ENCODE data around the gene COL4A6.

COL4A6 gene

DNA sequence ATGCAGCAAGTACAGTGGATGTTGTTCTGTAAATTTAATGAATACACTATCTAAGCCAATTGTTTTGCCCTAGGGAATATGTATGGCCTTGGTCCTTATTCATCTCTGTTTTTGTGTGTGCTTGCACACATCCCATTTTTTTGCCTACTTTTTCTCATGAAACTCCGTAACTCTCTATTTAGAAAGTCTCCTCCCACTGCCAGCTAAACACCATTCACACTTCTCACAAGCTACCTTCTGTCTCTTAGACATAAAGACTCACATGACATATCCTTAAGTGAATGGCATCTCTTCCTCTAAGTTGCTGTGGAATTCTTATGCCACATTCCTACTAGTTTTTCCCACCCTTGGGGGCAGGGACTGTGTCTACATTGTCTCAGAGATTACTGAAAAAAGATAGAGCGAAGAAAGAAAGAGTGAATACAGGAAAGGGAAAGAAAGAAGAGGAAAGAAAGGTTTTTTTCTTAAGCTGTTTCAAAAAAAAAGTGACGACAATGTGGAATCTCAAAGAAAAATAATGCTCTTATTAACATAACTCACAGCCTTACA, 229.1 kb downstream of the COL4A6 start:
- DNase-seq = no peak

DNA sequence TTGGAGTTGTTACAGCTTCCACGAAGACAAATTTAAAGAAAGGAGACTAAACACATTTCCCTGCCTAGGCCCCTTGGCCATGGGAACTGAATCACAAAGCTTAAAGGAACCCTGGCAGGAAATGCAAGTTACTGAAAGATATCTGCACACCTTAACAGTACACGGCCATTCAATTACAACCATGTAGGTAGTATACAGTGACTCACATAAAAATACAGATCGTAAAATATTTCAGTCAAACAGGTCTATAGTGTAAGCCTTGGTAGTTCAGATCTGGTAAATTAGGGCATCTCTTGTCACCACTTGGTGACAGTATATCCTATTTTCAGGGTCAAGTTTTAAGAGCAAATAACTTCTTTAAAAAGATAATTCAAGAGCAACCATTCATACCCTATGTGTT, 234.7 kb downstream of the COL4A6 start:
- no peak for DNase-seq

DNA sequence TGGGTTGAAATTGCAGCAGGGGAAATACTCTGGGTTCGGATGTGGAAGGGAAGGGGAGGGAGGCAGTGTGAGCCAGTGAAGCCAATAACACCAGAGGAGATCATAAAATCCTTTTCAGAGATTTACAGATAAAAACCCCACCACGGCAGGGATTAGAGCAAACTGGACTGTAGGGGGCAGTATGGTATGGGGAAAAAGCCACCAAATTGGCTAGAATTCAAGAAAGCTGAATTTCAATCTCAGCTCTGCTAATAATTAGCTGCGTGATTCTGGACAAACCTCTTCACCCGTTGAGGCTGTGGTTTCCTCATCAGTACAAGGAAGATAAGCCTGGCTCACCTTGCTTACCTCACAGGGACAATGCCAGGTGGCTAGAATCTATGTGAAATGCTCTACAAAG, 238.5 kb downstream of the COL4A6 start:
- DNase-seq = no peak

DNA sequence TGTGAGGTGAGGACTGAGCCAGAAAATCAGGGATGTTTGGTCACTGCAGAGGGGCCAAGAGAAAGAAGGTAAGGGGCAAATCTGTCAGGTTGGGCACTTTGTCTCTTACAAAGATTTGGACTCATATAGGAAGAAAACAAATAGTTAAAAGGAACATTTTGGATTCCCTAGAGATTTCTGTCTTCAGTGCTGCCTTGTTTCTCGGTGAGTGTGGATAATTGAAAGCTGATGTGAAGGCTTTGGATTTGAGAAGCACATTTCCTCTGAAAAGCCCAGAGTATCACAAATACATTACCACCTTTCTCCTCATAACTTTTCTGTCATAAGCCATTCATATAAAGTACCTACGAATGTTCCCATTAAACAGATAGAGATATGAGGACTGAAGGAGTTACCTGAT, 239.2 kb downstream of the COL4A6 start:
- DNase-seq = no peak

DNA sequence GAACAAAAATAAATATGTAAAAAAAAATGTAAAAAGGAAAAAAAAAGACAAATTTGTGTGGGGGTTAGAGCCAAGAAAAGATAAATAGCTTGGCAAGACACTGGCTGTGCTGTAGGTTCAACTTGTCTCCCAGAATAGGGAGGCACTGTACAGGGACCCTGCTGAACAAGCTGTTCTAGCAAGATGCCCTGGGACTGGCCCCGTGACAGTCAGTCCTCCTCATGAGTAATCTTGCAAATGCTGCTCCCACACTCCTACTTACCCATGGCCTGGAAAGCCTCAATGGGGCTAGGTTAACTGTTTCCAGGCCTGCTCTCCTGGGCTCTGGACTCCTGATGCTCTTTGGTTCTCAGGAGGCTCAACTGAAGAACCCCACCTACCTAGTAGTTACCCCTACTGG, 239.8 kb downstream of the COL4A6 start:
- no peak for DNase-seq

DNA sequence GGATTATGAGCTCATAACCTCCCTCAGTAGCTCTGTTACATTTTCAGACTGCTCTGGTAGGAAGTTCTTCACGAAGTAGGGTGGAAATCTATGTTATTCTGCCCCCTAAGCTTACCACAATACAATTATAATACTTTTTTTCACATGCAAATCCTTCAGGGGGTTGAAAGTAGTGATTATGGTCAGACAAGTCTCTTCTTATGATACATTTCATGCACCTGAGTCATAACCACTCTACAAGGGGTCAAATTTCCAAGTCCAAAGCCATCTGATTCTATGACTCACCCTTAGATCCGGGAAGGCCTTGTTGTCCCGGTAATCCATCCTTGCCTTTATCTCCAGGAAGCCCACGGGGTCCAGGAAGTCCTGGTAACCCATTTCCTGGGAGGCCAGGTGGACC, 251.4 kb downstream of the COL4A6 start:
- no peak for DNase-seq

DNA sequence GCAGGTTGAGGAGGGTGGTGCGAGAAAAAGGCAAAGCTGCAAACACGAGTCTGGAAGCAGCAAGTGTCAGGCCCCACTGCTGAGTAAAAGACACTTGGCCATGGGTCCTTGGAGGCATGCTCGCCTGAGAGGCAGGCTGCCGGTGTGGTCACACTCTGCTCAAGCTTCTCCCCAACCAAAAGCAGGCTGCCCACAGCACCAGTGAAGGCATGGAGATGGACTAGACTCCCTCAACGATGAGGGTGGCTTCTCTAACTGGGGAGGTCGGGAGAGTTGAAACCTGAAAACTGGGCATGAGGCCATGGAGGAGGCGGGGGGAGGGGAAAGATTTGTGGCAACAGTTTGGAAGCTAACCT, 260.1 kb downstream of the COL4A6 start:
- DNase-seq = no peak

DNA sequence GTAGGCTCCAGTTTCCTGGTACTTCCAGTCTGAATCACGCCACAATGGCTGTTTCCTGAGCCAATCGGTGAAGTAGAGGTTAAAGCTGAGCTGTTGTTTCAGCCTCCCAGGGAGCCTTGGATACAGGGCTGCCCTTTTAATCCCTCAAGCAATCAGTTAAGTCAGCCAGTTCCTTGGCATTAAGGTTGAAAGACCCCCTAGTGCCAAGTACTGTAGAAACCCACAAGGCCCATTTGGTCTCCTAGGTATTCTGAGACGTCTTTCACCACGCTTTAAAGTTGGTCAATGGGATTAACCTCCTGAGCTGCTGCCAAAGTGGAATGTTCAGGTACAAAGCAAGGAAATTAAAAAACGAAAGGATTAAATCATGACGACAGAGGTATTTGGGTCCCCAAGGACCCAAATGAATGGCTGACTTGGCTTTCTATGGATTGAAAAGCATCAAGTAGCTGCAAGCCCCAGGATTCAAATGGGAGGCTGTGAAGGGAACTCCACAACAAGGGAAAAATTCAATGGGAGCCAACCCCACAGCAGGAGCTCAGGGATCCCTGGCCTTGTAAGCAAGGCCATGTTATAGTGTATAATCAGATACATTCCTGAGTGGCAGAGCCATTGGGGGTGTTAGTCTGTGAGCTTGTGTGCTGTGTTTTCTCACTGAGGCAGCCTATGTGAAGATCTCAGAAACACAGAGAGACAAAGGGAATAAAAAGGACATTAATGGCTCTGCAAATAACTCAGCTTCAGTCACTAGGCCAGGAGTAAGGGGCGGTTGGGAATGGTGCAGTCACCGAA, 260.7 kb downstream of the COL4A6 start:
- DNase-seq = no peak

DNA sequence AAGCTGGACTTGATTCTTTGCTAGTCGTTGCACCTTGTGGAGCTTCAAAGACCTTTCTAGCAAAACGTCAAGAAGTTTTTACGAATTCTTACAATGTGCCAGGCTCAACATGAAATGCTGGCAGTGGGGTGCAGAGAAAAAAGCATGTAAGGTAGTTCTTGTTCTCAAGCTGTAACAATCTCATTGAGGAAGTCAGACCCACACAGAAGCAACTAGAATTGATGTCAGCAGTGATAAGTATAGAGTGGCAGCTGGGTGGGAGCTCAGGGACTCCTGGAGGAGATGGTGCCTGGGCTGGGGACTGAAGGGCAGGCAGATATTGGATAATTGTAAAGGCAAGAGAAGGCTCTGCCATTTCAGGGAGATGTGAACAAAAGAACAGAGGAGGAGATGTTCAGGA, 264.3 kb downstream of the COL4A6 start:
- no peak for DNase-seq

DNA sequence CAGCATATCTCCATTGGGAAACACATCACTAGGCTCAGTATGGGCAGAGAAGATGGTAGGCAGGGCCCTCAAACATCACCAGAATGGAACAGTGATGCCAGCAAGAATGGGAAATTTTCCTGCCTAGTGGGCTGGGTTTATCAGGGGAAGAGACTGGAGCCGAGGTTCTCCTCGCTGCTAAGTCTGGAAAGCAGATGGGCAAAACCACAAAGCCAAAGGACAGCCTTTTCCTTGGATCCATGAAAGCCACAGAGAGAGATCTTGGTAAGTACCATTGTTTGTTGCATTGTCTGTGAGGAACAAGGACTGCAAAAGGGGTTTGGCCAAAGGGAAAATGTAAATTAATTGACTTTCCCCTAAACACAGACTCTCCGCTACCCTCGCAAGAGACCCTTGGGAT, 266.6 kb downstream of the COL4A6 start:
- no peak for DNase-seq

DNA sequence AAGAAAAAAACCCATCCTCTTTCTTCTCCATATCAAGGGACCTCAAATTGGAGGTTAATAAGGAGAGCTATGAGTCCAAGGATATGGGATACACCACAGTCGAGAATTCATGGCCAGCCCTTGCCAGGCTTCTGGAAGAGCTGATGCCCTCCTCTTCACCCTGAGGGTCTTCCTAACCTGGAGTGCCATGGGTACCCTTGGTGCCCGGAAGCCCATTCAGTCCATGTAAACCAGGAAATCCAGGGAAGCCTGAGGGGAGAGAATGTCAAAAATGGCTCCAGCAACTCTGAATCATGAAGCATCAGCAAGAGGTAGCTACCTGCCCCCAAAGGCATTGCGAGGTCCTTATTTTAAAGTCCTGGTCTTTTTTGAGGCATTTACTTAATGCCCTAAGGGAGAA, 268.5 kb downstream of the COL4A6 start:
- DNase-seq = no peak

DNA sequence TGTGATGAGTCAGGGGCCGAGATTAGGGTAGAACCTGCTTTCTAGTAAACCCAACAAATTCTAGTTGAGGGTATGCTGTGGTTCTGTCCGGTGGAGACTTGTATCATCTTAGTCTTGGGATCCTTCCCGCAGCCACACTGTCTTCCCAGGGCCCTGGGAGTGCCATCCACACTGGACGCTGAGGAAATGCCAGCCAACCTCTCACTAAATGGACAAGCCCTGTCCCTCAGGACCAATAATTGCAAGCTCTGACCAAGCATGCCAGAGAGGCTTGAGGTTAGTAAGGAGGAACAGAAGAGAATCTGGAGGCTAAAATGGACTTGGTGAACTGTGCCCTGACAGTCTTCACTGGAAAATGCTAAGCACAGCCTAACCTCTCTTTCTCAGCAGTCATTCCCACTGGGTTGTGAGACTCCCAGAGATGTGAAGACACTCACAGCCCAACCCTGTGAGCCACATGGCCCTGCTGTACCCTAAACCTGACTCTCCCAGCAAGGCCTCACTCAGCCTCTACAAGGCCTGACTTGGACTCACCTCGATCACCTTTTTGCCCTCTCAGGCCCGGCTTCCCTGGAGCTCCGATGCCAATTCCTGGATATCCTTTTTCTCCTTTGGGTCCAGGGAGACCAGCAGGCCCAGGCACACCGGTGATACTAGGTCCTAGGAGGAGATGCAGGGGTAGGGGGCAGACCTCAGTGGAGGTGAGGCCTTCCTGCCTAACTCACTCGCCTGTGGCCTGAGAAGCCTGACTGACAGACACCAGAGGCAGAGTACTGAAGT, 269.1 kb downstream of the COL4A6 start:
- DNase-seq = no peak

DNA sequence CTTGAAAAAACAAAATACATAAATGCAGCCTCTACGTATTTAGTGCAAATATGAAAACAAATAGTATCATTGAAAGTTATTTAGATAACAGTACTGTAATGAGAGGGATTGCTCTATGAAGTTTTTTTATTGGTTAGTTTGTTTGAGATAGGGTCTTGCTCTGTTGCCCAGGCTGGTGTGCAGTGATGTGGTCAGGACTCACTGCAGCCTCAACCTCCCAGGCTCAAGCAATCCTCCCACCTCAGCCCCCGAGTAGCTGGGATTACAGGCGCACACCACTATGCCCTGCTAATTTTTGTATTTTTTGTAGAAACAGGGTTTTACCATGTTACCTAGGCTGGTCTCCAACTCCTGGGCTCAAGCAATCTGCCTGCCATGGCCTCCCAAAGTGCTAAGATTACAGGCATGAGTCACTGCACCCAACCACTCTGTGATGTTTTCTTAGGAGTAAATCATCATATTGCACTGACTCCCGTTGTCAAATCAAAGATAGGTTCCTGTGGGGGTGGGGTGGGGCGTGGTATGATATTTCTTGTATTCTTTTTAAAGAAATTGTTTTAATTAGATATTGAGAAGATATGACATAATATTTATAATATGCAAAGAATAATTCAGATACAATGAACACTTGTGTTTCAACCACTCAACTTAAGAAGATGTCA, 270.9 kb downstream of the COL4A6 start:
- DNase-seq = no peak

DNA sequence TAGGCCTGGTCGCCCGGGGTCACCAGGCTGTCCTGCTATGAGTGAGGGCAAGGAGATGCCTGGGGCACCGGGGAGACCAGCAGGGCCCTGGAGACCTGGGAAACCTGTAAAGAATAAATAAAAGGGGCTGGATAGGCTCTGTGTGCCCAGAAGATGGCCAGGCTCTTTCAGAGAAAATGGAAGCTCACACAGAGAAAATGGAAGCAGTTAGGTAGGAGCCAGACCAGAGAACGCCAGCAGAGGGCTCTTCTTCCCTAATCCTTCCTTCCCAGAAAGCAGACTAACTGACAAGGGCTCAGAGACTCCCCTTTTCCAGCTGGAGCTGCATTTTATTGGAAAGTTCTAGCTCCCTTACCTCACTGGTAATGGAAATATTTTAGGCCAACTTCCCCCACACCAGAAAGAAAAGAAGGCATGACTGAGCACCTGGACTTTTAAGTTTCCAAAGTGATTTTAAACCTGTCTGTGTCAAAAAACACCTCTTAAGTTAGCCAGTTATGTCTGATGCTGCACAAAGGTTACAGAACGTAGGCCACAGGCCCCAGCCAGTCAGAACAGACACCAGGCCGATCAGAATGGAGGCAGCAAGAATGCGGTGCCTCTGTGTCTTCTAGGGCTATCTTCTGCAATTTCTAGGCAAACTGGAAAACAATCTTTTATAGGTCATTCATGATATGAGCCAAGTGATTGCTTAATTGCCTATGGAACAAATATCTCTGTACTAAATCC, 272.7 kb downstream of the COL4A6 start:
- no peak for DNase-seq

DNA sequence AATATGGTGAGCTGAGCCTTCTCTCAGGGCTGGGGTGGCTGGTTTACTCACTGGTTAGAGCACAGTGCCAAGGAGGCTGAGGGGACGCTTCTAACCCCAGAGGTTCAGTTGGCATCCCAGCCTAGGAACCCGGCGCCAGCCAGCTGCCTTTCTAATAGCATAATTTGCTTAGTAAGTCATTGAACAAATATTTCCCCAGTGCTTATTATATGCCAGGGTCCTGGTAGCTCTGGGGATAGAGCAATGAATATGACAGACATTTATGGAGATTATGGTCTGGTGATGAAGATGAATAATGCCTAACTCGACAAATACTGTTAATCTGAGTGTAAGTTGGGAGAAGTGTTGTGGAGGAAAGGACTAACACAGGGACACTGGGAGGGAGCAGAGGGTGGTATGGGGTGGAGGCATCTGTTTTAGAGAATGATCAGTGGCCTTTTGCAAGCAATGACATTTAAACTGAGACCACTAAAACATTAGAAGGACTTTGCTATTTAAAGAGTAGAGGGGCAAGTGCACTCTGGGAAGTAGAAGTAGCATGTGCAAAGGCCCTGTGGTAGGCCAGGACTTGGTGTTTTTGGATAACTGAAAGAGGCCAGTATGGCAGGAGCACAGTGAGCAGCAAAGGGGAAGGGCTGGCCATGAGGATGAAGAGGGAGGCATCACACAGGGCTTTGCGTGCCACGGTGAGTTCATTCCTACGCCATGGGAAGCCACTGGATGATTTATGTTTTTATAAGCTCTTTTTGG, 274.7 kb downstream of the COL4A6 start:
- no peak for DNase-seq

DNA sequence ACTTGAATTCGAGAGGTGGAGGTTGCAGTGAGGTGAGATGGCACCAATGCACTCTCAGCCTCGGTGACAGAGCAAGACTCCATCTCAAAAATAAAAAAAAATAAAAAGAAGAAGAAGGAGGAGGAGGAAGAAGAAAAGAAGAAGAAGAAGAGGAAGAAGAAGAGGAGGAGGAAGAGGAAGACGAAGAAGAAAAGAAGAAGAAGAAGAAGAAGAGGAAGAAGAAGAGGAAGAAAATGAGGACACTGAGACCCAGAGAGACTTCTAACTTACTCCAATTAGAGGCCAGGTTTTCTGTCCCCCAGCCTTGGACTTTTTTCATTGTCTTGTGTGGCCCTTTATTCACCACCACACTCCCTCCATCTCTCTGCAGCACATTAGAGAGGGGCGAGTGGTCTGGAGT, 276.0 kb downstream of the COL4A6 start:
- no peak for DNase-seq

DNA sequence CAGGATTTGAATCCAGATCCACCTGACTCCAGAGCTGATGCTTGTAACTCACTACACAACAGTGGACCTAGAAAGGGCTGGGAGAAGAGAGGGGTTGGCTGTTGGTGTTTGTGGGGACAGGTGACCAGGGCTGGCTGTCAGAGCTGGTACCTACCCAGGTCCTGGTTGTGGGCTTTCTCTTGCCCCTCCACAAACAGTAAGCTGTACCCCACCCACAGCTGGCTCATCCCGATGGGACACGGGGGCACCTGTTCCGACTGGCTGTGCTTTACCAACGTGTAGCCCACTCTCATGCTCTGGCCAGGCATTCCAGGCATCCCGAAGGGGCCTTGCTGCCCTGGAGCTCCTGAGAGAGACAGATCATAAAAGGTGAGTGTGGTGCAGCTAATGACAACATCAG, 277.9 kb downstream of the COL4A6 start:
- DNase-seq = no peak

DNA sequence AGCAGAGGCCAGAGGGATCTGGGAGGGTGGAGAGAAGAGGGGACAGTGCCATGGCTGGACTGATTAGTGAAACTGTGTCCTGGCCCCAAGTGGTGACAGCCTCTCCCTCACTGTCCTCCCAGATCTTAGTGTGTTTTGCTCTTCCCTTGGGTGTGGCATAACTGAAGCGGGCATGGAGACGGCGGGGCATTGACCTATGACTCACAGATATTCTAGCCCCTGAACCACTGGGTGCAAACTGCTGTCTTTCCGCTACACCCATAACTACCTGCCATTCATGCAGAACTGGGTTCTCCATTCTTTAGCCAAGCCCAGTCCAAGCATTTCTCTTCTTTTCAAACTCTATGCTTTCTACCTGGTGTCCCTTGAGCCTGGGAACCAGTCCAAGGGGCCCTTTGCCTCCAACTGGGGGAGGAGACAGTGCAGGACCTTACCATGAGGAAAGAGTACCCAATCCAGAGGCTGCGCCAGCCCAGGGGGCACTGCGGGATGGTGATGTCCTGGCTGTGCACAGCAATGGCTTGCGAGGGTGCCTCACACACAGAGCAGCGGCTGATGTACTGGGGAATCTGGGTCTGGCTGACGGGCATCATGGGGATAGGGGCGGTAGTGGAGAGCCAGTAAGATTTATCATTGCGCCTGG, 279.1 kb downstream of the COL4A6 start:
- DNase-seq = no peak

DNA sequence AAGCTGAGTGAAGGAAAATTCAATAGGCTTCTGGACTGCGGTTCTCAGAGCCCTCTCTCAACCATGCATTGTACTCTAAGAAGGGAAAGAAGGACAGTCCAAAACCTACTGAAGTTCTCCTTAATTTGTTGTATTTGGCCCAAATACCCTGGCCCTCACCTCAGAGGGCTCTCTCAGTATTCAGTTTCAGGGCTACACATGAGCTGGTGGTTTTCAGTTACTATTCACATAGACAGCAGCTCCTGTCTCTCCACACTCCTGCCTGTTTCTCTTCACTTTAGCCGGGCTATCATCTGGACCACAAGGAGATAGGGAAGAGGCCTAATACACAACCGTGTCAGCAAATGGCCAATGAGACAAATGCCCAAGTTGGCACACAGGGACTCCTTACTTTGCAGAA, 280.6 kb downstream of the COL4A6 start:
- no peak for DNase-seq

DNA sequence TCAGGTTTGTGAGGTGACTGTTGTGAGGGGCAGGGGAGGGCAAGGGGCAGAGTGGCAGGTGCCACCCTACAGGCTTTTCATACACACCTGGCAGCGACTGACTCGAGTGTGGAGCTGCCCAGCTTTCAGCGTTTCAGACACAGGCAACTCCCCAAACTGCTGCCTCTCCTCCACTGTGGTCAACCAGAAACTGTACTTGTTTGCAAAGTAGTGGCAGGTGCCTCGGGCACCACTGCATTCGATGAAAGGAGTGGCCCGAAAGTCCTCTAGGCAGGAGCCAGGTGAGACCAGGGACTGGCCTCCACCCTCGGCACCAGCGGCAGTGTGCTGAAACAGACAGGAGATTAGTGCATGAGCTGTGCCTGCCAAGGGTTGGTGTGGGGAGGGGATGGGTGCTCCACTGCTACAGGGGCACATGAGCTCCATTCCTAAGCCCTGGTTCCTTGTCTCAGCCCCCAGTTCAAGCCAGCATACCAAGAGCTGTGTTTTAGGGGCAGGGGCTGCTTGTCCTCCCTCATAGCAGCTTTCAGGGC, 281.2 kb downstream of the COL4A6 start:
- DNase-seq = no peak

DNA sequence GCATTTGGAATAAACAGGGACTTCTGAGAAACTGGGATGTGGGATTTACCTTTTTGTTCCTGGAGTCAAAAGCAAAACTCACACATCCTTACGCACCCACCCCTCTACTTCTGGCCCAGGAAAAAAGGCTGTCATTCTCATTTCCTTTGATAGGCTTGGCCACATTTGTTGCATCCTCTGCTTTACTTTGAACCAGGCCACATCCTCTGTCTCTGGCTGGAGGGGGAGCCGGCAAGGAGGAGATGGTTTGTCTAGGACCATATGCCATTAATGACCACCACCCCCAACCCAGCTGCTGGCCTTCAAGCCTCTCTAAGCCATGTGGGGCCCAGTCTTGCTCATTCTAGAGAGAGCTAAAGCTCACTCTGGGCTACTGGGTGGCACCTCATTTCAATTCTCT, 282.1 kb downstream of the COL4A6 start:
- no peak for DNase-seq

DNA sequence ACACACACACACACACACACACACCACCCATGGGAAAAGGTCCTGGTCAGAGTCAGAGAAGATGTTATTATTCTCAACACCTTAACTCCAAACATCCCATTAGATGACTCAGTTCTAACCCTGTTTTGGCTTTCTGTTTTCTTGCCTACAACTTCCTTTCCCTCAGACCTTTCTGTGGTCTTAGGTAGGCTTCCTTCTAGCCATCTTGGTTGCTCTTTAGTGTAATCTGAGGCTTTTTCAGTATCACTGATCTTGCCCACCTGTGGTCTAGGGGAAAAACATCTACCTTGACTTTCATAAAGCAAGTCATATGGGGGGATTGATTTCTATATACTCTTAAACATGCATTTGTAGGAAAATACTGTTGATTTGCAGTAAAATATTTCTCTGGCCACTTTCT, 289.7 kb downstream of the COL4A6 start:
- DNase-seq = no peak
